GM19463 (cell line): Measurements from ENCODE around the gene HTR3E.
"Not testable (repeated sequence)": the region's sequence is repeated elsewhere in the genome, so short reads cannot be mapped to it uniquely, and the experiment has no call there.

Experiments used
- ATAC-seq: cut with Tn5 transposase; IDR thresholded peaks from one replicate; pipeline ENCODE4 v1.9.1; 2021; ENCODE audit warnings: mild to moderate bottlenecking, moderate library complexity; ENCODE audit not compliant: unreplicated experiment

The HTR3E gene

GRCh38 chr3:184096811-184097383 is at the start of gene HTR3E:
Gene HTR3E (plus strand): TSS chr3:184097064. CDS start chr3:184097530, 466 bp downstream.
- no peak for ATAC-seq

GRCh38 chr3:184050217-184050847 is 46.5 kb upstream of the HTR3E start:
- no peak for ATAC-seq

- no peak for ATAC-seq
Measured at GRCh38 chr3:184052767-184053166, 44.1 kb upstream of the HTR3E start, which contains the start of gene HTR3C. Gene HTR3C (plus strand): TSS chr3:184053047. CDS start chr3:184053081, 34 bp downstream.

GRCh38 chr3:184058029-184058428 is 38.8 kb upstream of the HTR3E start:
- ATAC-seq = no peak

- no peak for ATAC-seq
Measured at GRCh38 chr3:184059424-184059823, 37.4 kb upstream of the HTR3E start.

- no peak for ATAC-seq
Measured at GRCh38 chr3:184062637-184063036, 34.2 kb upstream of the HTR3E start.

- ATAC-seq = no peak
Measured at GRCh38 chr3:184066211-184066610, 30.7 kb upstream of the HTR3E start.

- no peak for ATAC-seq
Measured at GRCh38 chr3:184067573-184068055, 29.2 kb upstream of the HTR3E start.

GRCh38 chr3:184068344-184068743 is 28.5 kb upstream of the HTR3E start:
- ATAC-seq = no peak

GRCh38 chr3:184071142-184071541 is 25.7 kb upstream of the HTR3E start:
- not testable (repeated sequence) for ATAC-seq

GRCh38 chr3:184073621-184074020 is 23.2 kb upstream of the HTR3E start:
- ATAC-seq = no peak

GRCh38 chr3:184075901-184076300 is 21.0 kb upstream of the HTR3E start:
- ATAC-seq = no peak

GRCh38 chr3:184077881-184078280 is 19.0 kb upstream of the HTR3E start:
- no peak for ATAC-seq

GRCh38 chr3:184078851-184079250 is 18.0 kb upstream of the HTR3E start:
- ATAC-seq = no peak

- no peak for ATAC-seq
Measured at GRCh38 chr3:184081116-184081830, 15.6 kb upstream of the HTR3E start.

GRCh38 chr3:184082034-184082433 is 14.8 kb upstream of the HTR3E start:
- no peak for ATAC-seq

- no peak for ATAC-seq
Measured at GRCh38 chr3:184082465-184082864, 14.4 kb upstream of the HTR3E start.

GRCh38 chr3:184085389-184085852 is 11.4 kb upstream of the HTR3E start:
- no peak for ATAC-seq

- no peak for ATAC-seq
Measured at GRCh38 chr3:184092199-184092598, 4.7 kb upstream of the HTR3E start.

- no peak for ATAC-seq
Measured at GRCh38 chr3:184097556-184097955, 692 bp downstream of the HTR3E start.

GRCh38 chr3:184099806-184100686 is 3.2 kb downstream of the HTR3E start:
- ATAC-seq = no peak
